GM19372 (cell line): ENCODE measurements around the gene COX6B2.
"Not testable (repeated sequence)": the region's sequence is repeated elsewhere in the genome, so short reads cannot be mapped to it uniquely, and the experiment has no call there.

Experiments used
- ATAC-seq: cut with Tn5 transposase; IDR thresholded peaks from one replicate; pipeline ENCODE4 v1.9.1; 2021; ENCODE audit warnings: mild to moderate bottlenecking, low read depth, moderate library complexity; ENCODE audit not compliant: unreplicated experiment

Gene COX6B2

GRCh38 chr19:55345101-55345817, 9.3 kb downstream of the COX6B2 start:
- ATAC-seq, result no peak

GRCh38 chr19:55344444-55344843, 10.1 kb downstream of the COX6B2 start:
- ATAC-seq, result no peak

- ATAC-seq, result no peak
Measured at GRCh38 chr19:55341595-55342531, 12.7 kb downstream of the COX6B2 start.

DNA sequence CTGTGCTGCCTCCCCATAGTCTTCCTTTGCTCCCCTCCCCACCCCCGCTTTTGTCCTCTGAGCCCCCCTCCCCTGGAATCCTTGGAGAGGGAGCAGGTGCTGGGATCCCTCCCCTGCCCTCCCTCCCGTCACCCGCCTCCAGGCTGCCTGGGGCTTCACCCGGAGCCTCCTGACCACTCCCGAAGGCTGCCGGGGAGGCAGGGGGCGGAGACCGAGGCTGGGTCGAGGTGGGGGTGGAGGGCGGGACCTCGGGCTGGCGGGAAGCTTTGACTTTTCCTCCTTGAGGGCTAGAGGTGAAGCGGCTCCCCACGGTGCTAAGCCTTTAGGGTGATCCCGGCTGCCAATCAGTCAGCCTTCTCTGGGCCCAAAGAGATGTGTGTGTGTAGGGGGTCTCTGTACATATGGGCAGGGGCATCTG, 13.3 kb downstream of the COX6B2 start:
- no peak for ATAC-seq

DNA sequence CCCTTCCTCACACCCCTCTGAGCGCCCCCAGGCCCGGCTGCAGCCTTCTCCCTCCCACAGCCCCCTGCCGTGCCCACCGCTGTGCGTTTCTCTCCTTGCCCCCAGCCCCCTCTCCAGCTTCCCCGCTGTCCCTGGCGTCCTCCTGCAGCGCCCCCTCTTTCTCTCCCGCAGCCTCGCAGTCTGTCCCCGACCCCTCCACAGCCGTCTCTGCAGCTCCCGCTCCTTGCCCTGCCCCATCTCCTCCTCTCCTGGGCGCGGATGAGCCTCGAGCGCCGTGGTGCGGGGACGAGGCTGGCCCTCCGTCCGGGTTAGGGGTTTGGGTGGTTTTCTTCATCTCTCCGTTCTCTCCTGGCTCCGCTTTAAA, 13.8 kb downstream of the COX6B2 start:
- ATAC-seq, result no peak

GRCh38 chr19:55339889-55340783, 14.4 kb downstream of the COX6B2 start:
- ATAC-seq, result no peak

DNA sequence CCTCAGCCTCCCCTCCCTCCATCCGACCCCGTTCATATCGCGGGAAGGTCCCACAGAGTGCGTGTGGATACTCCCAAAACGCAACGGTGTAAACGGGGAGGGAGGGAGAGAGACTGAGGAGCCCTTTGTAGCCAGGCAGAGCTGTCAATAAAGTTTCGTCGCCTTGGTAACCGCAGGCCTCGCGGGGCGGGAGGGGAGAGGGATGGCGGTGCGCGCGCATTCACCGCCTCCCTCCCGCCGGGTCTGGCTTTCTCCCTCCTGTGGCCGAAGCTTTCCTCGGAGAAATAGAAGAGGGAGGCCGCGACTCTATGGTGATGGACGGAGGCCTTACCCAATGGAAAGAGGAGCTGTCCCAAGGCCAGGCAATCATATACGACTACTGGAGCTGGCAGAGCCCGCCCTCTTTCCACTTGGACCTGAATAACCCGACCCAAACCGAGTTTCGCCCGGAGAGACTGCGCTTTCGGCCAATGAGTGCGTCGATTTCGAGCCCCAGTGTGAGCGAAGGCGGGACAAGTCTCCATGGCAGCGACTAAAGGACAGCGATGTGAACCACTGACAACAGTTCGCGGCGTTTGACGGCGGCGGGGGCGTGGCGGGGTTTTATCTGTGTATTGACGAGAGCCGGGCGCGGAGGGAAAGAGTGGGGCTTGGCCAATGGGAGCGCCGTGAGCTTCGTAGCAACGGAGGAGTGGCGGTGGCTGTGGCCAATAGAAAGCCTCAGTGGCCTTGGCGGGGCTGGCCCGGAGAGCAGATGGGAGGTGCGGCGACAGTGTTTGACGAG, 15.2 kb downstream of the COX6B2 start, which contains the start of gene KMT5C:
Gene KMT5C (plus strand): TSS at position 772 of the 784 bp plus-strand sequence. CDS start 2,061 bp downstream, outside the sequence.
- peak; percentile 78 for ATAC-seq

DNA sequence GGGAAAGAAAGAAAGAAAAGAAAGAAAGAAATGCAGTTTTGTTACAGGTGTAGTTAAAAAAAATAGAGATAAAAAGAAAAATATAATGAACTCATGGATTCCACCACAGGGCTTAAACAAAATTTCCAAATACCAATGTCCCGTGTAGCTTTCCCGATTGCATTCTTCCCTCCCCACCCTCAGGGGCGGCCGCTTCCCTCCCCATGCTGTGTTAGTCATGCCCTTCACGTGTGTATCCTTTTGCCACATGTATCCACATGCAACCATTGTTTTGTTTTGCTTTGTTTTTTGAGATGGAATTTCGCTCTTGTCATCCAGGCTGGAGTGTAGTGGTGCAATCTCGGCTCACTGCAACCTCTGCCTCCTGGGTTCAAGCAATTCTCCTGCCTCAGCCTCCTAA, 18.4 kb downstream of the COX6B2 start:
- ATAC-seq, result no peak

GRCh38 chr19:55333870-55334269, 20.6 kb downstream of the COX6B2 start:
- no peak for ATAC-seq

DNA sequence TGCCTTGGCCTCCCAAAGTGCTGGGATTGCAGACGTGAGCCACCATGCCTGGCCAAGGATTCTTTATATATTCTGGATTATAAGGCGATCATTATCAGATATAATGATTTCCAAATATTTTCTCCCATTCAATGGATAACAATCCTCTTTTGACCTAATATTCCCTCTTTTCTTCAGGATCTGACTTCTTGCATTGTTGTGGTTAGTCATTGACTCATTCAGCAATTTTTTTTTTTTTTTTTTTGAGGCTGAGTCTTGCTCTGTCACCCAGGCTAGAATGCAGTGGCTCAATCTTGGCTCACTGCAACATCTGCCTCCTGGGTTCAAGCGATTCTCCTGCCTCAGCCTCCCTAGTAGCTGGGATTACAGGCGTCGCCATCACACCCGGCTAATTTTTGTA, 24.7 kb downstream of the COX6B2 start:
- not testable (repeated sequence) for ATAC-seq

GRCh38 chr19:55328774-55329318, 25.7 kb downstream of the COX6B2 start:
- ATAC-seq, result not testable (repeated sequence)

GRCh38 chr19:55325172-55325571, 29.3 kb downstream of the COX6B2 start, which contains the start of gene TMEM150B:
TSS of gene TMEM150B (minus strand) at chr19:55325341. CDS start at chr19:55321036, 4,305 bp downstream.
- no peak for ATAC-seq

GRCh38 chr19:55324662-55325061, 29.9 kb downstream of the COX6B2 start:
- no peak for ATAC-seq

GRCh38 chr19:55322204-55322885, 32.2 kb downstream of the COX6B2 start:
- no peak for ATAC-seq

GRCh38 chr19:55321466-55322137, 32.9 kb downstream of the COX6B2 start:
- ATAC-seq, result no peak

GRCh38 chr19:55320844-55321419, 33.6 kb downstream of the COX6B2 start:
- ATAC-seq, result no peak

GRCh38 chr19:55319785-55320184, 34.7 kb downstream of the COX6B2 start:
- ATAC-seq, result no peak

DNA sequence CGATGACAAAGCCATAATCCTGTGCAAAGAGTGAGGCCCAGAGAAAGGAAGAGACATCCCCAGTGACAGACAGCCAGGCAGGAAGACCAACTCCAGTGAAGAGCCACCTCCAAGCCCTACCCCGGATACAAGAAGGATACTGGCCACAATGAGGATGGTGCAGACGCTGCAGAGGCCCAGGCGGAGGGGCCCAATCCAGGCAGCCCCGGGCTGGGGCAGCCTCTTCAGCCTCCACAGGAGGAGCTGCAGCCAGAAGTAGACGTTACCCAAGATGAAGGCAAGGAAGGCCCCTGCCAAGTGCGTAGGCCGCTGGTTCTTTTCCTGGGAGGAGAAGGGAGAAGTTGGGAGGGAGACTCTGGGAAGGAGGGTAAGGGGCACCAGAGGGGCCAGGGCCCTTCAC, 37.9 kb downstream of the COX6B2 start:
- no peak for ATAC-seq
